B cell (primary cell): ENCODE results near the gene TEAD1. TPM values are rescaled to one million over a fixed set of nuclear protein-coding genes. Genes with fewer than 3 reads are reported as not detected.

Experiments
- ATAC-seq: fragments of 200-7000 bp; cut with Tn5 transposase; one replicate; pipeline ENCODE4 v1.10.0; 2021; ENCODE audit warnings: low read depth, mild to moderate bottlenecking, moderate number of reproducible peaks, moderate library complexity
- CTCF ChIA-PET: fragments of 350-600 bp; sonication (Branson Sonifier 250); formaldehyde crosslinking; loops from one replicate; lab custom pipeline; 2021; ENCODE audit warnings: antibody characterized with exemption, inconsistent platforms; lab: Charles Lee
- POLR2A ChIA-PET: fragments of 350-600 bp; sonication (Branson Sonifier 250); formaldehyde crosslinking; loops from one replicate; lab custom pipeline; 2021; ENCODE audit warnings: antibody characterized with exemption; lab: Charles Lee
- DNase-seq: peaks from one replicate; pipeline ENCODE4 v3.0.0; 2013
- H2AFZ ChIP-seq: 2 replicates; pipeline ENCODE4 v1.6.1; 2012; ENCODE audit warnings: mild to moderate bottlenecking, low read depth, low read length; ENCODE audit not compliant: insufficient read depth, poor library complexity, severe bottlenecking
- H3K27ac ChIP-seq, 2 donors: 1 replicate in 1 of 2; 2 replicates in 1 of 2; pipeline ENCODE4 v1.5.1; 2012 to 2013; ENCODE audit warnings: low read length in 2 of 2, mild to moderate bottlenecking in 2 of 2, moderate library complexity in 1 of 2
- H3K27me3 ChIP-seq, 4 experiments: fragments of 200-600 bp in 1 of 4; sonication (generic) in 1 of 4; replicated peaks in 1 of 4; 1 replicate in 2 of 4; 2 replicates in 2 of 4; pipeline versions ENCODE4 v1.6.1 to v1.7.0; 2013 to 2016; ENCODE audit warnings: low read length in 3 of 4, mild to moderate bottlenecking in 2 of 4, mixed read lengths in 1 of 4, moderate library complexity in 1 of 4; ENCODE audit not compliant: insufficient read depth in 4 of 4, control insufficient read depth in 3 of 4; ENCODE audit errors: control extremely low read depth in 1 of 4
- H3K36me3 ChIP-seq, 2 experiments: replicated peaks in 1 of 2; 1 replicate in 1 of 2; 2 replicates in 1 of 2; pipeline versions ENCODE4 v1.6.1 to v1.7.1; 2013; ENCODE audit warnings: low read length in 1 of 2; ENCODE audit not compliant: insufficient read depth in 2 of 2, control insufficient read depth in 1 of 2; ENCODE audit errors: control extremely low read depth in 1 of 2, extremely low read depth in 1 of 2
- H3K4me1 ChIP-seq, 2 donors: fragments of 200-600 bp in 1 of 2; sonication (generic) in 1 of 2; 1 replicate in 1 of 2; 2 replicates in 1 of 2; pipeline versions ENCODE4 v1.5.1 to v1.6.1; 2013 to 2017; ENCODE audit warnings: low read length in 2 of 2; ENCODE audit not compliant: control insufficient read depth in 2 of 2, insufficient read depth in 2 of 2
- H3K4me2 ChIP-seq: replicated peaks from 2 replicates; pipeline ENCODE3; 2012; ENCODE audit warnings: mild to moderate bottlenecking, low read depth, low read length; ENCODE audit not compliant: poor library complexity, severe bottlenecking
- H3K4me3 ChIP-seq, 5 experiments: fragments of 200-600 bp in 1 of 5; sonication (generic) in 1 of 5; 1 replicate in 3 of 5; 2 replicates in 2 of 5; pipeline versions ENCODE4 v1.5.1 to v1.7.0; 2011 to 2016; ENCODE audit warnings: low read length in 4 of 5, mild to moderate bottlenecking in 4 of 5, low read depth in 2 of 5, control low read depth in 1 of 5, moderate library complexity in 1 of 5; ENCODE audit not compliant: insufficient read depth in 1 of 5; ENCODE audit errors: control extremely low read depth in 1 of 5, extremely low read depth in 1 of 5
- H3K79me2 ChIP-seq: fragments of 200-600 bp; sonication (generic); one replicate; pipeline ENCODE4 v1.6.0; 2016; ENCODE audit warnings: low read length; ENCODE audit not compliant: control insufficient read depth, insufficient read depth
- H3K9ac ChIP-seq: fragments of 200-600 bp; sonication (generic); 2 replicates; pipeline ENCODE4 v1.6.1; 2017; ENCODE audit warnings: mild to moderate bottlenecking, low read length, moderate library complexity
- H3K9me3 ChIP-seq, 3 donors: one replicate each; pipeline versions ENCODE4 v1.6.1 to v1.7.1; 2013; ENCODE audit warnings: low read length in 2 of 3; ENCODE audit not compliant: control insufficient read depth in 2 of 3, insufficient read depth in 1 of 3; ENCODE audit errors: control extremely low read depth in 1 of 3
- H4K20me1 ChIP-seq: 2 replicates; pipeline ENCODE4 v1.6.0; 2012; ENCODE audit warnings: mild to moderate bottlenecking, low read length; ENCODE audit not compliant: insufficient read depth, control insufficient read depth, poor library complexity, severe bottlenecking
- H3K27ac Mint-ChIP-seq: one replicate; pipeline ENCODE4 v1.8.0; 2021; ENCODE audit warnings: mixed read lengths
- H3K27me3 Mint-ChIP-seq: one replicate; pipeline ENCODE4 v1.8.0; 2021; ENCODE audit warnings: mixed read lengths
- H3K4me1 Mint-ChIP-seq: one replicate; pipeline ENCODE4 v1.8.0; 2021; ENCODE audit warnings: mixed read lengths
- H3K4me3 Mint-ChIP-seq: one replicate; pipeline ENCODE4 v1.8.0; 2021; ENCODE audit warnings: mixed read lengths
- H3K9me3 Mint-ChIP-seq: one replicate; pipeline ENCODE4 v1.8.0; 2022; ENCODE audit warnings: mixed read lengths; ENCODE audit not compliant: insufficient read depth
- CTCF ChIP-seq: fragments of 200-600 bp; IDR thresholded peaks from one replicate; pipeline ENCODE4 v1.8.0; 2022; ENCODE audit warnings: antibody characterized with exemption, mild to moderate bottlenecking
- EZH2 ChIP-seq: IDR thresholded peaks from 2 replicates; pipeline ENCODE4 v1.6.1; 2012; ENCODE audit warnings: borderline replicate concordance, low read depth, mild to moderate bottlenecking, moderate library complexity, low read length; ENCODE audit not compliant: insufficient read depth, poor library complexity, severe bottlenecking
- WGBS: methylation state at CpG from one replicate; pipeline ENCODE4 v1.1.5; 2013; ENCODE audit warnings: missing lambda C conversion rate; ENCODE audit not compliant: insufficient coverage; 5-methylcytosine and 5-hydroxymethylcytosine counted together
- intact Hi-C: fragments of 100-400 bp; cut with micrococcal nuclease; formaldehyde crosslinking; loops from one replicate; pipeline ENCODE4 v1.10.0; 2022
- polyA plus RNA-seq: library from polyadenylated mRNA; depleted of rRNA; stranded (reverse); fragments of >200 nt; gene quantifications from 2 replicates; pipeline ENCODE4 v1.2.3, GENCODE V29; 2012
- total RNA-seq, 2 donors: library from RNA; stranded (reverse); fragments of 120-200 nt in 1 of 2; gene quantifications; 1 replicate in 1 of 2; 2 replicates in 1 of 2; pipeline versions ENCODE4 v1.2.3 to v1.2.4, GENCODE V29; 2013 to 2022

The TEAD1 gene
- total and polyA plus RNA-seq, 2 donors (not counting 1 experiment from before 2014, with no cell fraction given) = 0.30 TPM; not detected in 1

DNA sequence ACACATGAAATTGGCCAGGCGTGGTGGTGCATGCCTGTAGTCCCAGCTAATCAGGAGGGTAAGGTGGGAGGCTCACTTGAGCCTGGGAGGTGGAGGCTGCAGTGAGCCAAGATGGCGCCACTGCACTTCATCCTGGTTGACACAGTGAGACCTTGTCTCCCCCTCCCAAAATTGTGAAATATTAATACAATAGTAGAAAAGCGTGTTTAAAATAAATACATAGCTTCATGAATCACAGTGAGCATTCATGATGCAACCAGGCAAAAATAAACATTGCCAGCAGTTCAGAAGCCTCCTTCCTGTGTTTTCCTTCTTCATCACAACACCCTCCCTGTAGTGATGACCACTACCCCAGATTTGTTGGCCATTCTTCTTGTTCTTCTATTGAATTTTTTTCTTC lies 4.3 kb upstream of the TEAD1 start:
- Mint-ChIP-seq H3K4me1 (peaks cover 11% of the 10 kb centered on the region), H3K27ac (no peak overlapping the region), H3K4me3 (no peak overlapping the region), H3K27me3 (peaks cover 56% of the 10 kb centered on the region), H3K9me3 (peaks cover 9% of the 10 kb centered on the region)
- intact Hi-C loops = no loop called here
- Histone ChIP-seq H3K4me2 (no peak overlapping the region), H3K4me1 (peaks cover 8 to 9% of the 10 kb centered on the region in 2 donors), H3K9ac (no peak overlapping the region), H2AFZ (no peak overlapping the region), H3K4me3 (no peak overlapping the region), H3K36me3 (no peaks in the 10 kb centered on the region), H3K27ac (no peak overlapping the region), H3K9me3 (peaks cover 0 to 8% (median 0%) of the 10 kb centered on the region in 3 donors), H4K20me1 (no peaks in the 10 kb centered on the region), H3K27me3 (peaks cover 0 to 23% (median 9%) of the 10 kb centered on the region in 4 experiments), H3K79me2 (no peaks in the 10 kb centered on the region)
- ATAC-seq (no peak), DNase-seq (no peak)
- WGBS = no CpG with 5 or more reads among the region's 3 CpGs
- ChIA-PET POLR2A (no interaction called here), CTCF (no interaction called here)
- TF ChIP-seq CTCF (no peak), EZH2 (no peak)

DNA sequence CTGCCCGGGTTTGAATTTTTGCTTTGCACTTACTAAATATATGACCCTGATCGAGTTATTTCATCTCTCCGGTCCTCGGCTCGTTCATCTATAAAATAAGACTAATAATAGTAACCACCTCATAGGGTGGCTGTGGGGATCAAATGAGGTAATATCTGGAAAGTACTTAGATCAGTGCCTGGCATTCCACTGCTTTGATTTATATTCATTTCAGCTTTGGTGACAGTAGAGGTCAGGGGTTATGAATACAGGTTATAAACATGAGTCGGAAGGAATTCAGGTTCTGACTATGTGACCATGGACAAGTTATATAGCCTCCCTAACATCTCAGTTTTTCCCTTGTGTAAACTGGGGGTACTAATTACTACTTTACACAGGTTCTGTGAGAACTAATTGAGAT lies 2.9 kb upstream of the TEAD1 start:
- Histone ChIP-seq H3K4me3 (no peak overlapping the region), H3K9ac (no peak overlapping the region), H3K79me2 (no peaks in the 10 kb centered on the region), H2AFZ (no peak overlapping the region), H3K9me3 (peaks cover 0 to 8% (median 0%) of the 10 kb centered on the region in 3 donors), H3K36me3 (no peaks in the 10 kb centered on the region), H3K27ac (no peak overlapping the region), H3K4me2 (no peak overlapping the region), H3K4me1 (peaks cover 8 to 9% of the 10 kb centered on the region in 2 donors), H4K20me1 (no peaks in the 10 kb centered on the region), H3K27me3 (peaks cover 3 to 30% (median 14%) of the 10 kb centered on the region in 4 experiments)
- ChIA-PET POLR2A (no interaction called here), CTCF (no interaction called here)
- WGBS = no CpG with 5 or more reads among the region's 6 CpGs
- peaks cover 9% of the 10 kb centered on the region for H3K9me3 Mint-ChIP-seq
- intact Hi-C loops = no loop called here
- ATAC-seq (no peak), DNase-seq (no peak)
- H3K4me3 Mint-ChIP-seq = no peak overlapping the region
- TF ChIP-seq EZH2 (no peak), CTCF (no peak)
- no peak overlapping the region for H3K27ac Mint-ChIP-seq
- H3K4me1 Mint-ChIP-seq = peaks cover 14% of the 10 kb centered on the region
- peaks cover 56% of the 10 kb centered on the region for H3K27me3 Mint-ChIP-seq
